ENCODE results near the gene KAT6B. TPM values are rescaled to one million over a fixed set of nuclear protein-coding genes. Genes with fewer than 3 reads are reported as not detected.

KAT6B gene
- total and polyA plus RNA-seq, 7 donors: 5.8 to 77.0 (median 49.9) TPM

DNA sequence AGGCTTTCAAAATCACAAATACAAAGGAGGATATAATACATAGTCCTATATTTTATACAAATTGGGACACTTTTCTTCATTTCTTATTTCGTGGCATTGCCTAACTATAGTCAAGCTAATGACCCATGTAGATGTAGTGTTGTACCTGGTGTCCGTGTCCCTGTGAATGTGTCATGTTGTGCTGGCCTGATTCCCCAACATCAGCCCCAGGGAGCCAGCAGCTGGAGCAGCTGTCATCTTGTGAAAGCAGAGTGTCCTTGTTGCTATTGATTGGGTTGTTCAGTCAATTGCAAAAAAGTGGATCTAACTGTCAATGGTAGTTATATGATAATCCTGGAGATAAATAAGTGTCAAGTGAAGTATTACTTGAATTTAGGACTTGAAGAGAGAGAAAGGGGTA lies 86.3 kb downstream of the KAT6B start:
- Histone ChIP-seq H3K4me3 (no peak overlapping the region), H3K27me3 (no peaks in the 10 kb centered on the region), H3K9me3 (no peaks in the 10 kb centered on the region), H3K36me3 (no peaks in the 10 kb centered on the region), H3K27ac (no peak overlapping the region), H3K4me1 (peaks cover 0 to 35% (median 23%) of the 10 kb centered on the region in 4 donors)
- 94 to 97% methylated on average over 2 of the region's 2 CpGs for WGBS, 2 donors
- DNase-seq: no peak
- no peak for TF ChIP-seq EP300 (IDR thresholded peaks at IDR 0.05)
- TF ChIP-seq POLR2A (IDR thresholded peaks at IDR 0.05): no peak
- TF ChIP-seq POLR2AphosphoS5 (IDR thresholded peaks at IDR 0.05): no peak
- TF ChIP-seq, protein P1, sequence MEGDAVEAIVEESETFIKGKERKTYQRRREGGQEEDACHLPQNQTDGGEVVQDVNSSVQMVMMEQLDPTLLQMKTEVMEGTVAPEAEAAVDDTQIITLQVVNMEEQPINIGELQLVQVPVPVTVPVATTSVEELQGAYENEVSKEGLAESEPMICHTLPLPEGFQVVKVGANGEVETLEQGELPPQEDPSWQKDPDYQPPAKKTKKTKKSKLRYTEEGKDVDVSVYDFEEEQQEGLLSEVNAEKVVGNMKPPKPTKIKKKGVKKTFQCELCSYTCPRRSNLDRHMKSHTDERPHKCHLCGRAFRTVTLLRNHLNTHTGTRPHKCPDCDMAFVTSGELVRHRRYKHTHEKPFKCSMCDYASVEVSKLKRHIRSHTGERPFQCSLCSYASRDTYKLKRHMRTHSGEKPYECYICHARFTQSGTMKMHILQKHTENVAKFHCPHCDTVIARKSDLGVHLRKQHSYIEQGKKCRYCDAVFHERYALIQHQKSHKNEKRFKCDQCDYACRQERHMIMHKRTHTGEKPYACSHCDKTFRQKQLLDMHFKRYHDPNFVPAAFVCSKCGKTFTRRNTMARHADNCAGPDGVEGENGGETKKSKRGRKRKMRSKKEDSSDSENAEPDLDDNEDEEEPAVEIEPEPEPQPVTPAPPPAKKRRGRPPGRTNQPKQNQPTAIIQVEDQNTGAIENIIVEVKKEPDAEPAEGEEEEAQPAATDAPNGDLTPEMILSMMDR (IDR thresholded peaks at IDR 0.05): no peak
- intact Hi-C loops (cut with DNase I): no loop called here

DNA sequence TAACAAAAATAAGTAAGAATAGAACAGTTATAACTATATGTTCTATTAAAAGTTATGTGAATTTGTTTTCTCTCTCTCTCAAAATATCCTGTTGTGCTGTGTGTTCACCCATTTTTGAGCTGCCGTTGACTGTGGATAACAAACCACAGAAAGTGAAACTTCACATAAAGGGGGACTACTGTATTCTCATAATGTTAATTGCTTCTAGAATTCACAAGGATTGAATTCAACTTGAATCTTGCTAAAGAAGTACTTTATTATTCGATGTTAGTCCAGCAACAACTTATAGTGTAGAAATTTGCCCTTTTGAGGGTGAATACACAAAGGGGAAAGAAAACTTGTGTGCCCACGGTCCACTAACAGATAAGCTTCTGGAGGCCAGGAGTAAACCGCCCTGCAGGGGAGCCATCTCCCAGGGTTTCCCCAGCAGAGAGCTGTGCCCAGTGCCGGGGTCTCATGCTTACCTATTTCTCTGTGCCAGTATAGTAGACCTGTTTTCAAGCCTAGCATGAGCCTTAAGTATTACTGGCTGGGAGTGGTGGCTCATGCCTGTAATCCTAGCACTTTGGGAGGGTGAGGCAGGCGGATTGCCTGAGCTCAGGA lies 87.1 kb downstream of the KAT6B start:
- 73 to 87% methylated on average over 6 of the region's 6 CpGs for WGBS, 2 donors
- TF ChIP-seq POLR2AphosphoS5 (IDR thresholded peaks at IDR 0.05): no peak
- TF ChIP-seq, protein P1 (IDR thresholded peaks at IDR 0.05): no peak
- no peak for TF ChIP-seq EP300 (IDR thresholded peaks at IDR 0.05)
- no peak for TF ChIP-seq POLR2A (IDR thresholded peaks at IDR 0.05)
- H3K36me3 ChIP-seq: no peaks in the 10 kb centered on the region
- peaks cover 0 to 43% (median 27%) of the 10 kb centered on the region in 4 donors for H3K4me1 ChIP-seq
- no peak for DNase-seq
- intact Hi-C loops (cut with DNase I): no loop called here
- H3K4me3 ChIP-seq: no peak overlapping the region
- no peaks in the 10 kb centered on the region for H3K27me3 ChIP-seq
- no peaks in the 10 kb centered on the region for H3K9me3 ChIP-seq
- H3K27ac ChIP-seq: peak overlapping the region in 1 of 4 donors; percentile 7

DNA sequence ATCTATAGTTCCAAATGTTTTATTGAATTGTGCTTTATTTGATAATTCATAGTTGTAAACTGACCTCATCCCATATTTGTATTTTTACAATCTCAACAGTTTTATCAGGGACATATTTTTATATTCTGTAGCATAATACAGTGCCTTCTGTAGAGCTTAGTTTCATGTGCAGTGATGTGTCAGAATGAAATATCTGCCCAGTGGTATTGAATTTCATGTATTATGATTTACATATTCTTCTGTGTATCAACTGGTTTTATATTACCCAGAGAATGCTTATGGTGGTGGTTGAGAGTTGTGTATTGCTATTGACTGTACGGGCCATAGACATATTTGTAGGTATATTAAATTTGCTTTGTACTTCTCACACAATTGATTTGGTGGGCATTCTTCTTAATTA lies 89.9 kb downstream of the KAT6B start:
- no peak for DNase-seq
- Histone ChIP-seq H3K4me3 (no peak overlapping the region), H3K9me3 (no peaks in the 10 kb centered on the region), H3K27ac (no peak overlapping the region), H3K27me3 (no peaks in the 10 kb centered on the region), H3K36me3 (no peaks in the 10 kb centered on the region), H3K4me1 (peaks cover 0 to 31% (median 15%) of the 10 kb centered on the region in 4 donors)
- intact Hi-C loops (cut with DNase I): no loop called here
- TF ChIP-seq EP300 (IDR thresholded peaks at IDR 0.05): no peak
- TF ChIP-seq, protein P1 (IDR thresholded peaks at IDR 0.05): no peak
- TF ChIP-seq POLR2A (IDR thresholded peaks at IDR 0.05): no peak
- no peak for TF ChIP-seq POLR2AphosphoS5 (IDR thresholded peaks at IDR 0.05)
- 86 to 92% methylated on average over 1 of the region's 1 CpG for WGBS, 2 donors

DNA sequence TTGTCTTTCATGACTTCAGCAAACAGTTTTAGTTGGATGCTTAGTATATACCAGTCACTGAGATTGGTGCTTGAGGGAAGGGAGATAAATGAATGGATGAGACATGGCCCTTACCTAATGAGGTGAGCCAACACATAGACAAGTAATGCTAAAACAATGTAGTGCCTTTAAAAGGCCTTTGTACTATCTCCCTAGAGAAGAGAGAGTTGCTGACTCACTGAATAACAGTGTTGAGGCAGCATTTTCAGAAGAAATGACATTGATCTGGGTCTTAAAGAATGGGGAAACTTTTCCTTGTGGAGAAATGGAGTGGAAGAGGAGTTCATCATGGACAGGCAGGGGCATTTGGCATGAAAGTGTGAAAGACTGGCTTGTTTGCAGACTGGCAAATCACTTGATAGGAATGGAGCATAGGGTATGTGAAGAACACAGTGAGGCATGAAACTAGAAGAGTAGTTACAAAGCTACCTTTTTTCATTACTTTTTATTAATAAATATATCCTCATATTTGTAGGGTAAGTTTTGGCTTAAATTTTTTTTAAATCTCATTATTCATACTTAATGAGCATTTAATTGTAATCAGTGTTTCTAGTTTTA lies 91.2 kb downstream of the KAT6B start:
- intact Hi-C loops (cut with DNase I): no loop called here
- no peaks in the 10 kb centered on the region for H3K27me3 ChIP-seq
- no peak overlapping the region for H3K4me3 ChIP-seq
- peak overlapping the region in 2 of 4 donors; percentile 9 to 21 for H3K27ac ChIP-seq
- TF ChIP-seq POLR2A (IDR thresholded peaks at IDR 0.05) (no peak), POLR2AphosphoS5 (IDR thresholded peaks at IDR 0.05) (no peak), EP300 (IDR thresholded peaks at IDR 0.05) (no peak)
- TF ChIP-seq, protein P1 (IDR thresholded peaks at IDR 0.05): no peak
- H3K9me3 ChIP-seq: no peaks in the 10 kb centered on the region
- peaks cover 0 to 36% (median 18%) of the 10 kb centered on the region in 4 donors for H3K4me1 ChIP-seq
- DNase-seq: no peak
- H3K36me3 ChIP-seq: no peaks in the 10 kb centered on the region

Data from sigmoid colon (tissue), 7 donors.